Stimulated activated memory B cell treated with anti-CD40 and anti-IgM and Interleukin-4, amounts not matched to agents 10 μg/mL and 1 μg/mL and 100 μg/mL, for 72 hours (primary cell): Measurements from ENCODE around the gene LCA5L.
A peak's percentile ranks its signal among the peaks of the same experiment; 100 is the strongest.

ENCODE experiments used
- ATAC-seq: fragments of 150-1000 bp; cut with Tn5 transposase; 2 replicates; pipeline ENCODE4 v1.10.0; 2021
- H3K27ac Mint-ChIP-seq: one replicate; pipeline ENCODE4 v1.8.0; 2022; ENCODE audit warnings: mild to moderate bottlenecking, mixed read lengths
- H3K27me3 Mint-ChIP-seq: one replicate; pipeline ENCODE4 v1.8.0; 2022; ENCODE audit warnings: mixed read lengths
- H3K36me3 Mint-ChIP-seq: one replicate; pipeline ENCODE4 v1.8.0; 2022; ENCODE audit warnings: mixed read lengths
- H3K4me1 Mint-ChIP-seq: one replicate; pipeline ENCODE4 v1.8.0; 2022; ENCODE audit warnings: mixed read lengths
- H3K4me3 Mint-ChIP-seq: one replicate; pipeline ENCODE4 v1.8.0; 2022; ENCODE audit warnings: mild to moderate bottlenecking, moderate library complexity, mixed read lengths
- H3K9me3 Mint-ChIP-seq: one replicate; pipeline ENCODE4 v1.8.0; 2022; ENCODE audit warnings: mixed read lengths

Gene LCA5L

GRCh38 chr21:39445321-39446269 lies at the start of gene LCA5L:
Gene LCA5L, minus strand, starts transcription at chr21:39445778. Its CDS starts 17,285 bp downstream, at chr21:39428493.
- Mint-ChIP-seq H3K9me3 (no peaks in the 10 kb centered on the region), H3K27ac (peak within 1 kb of the TSS; percentile 94), H3K4me1 (peaks cover 11% of the 10 kb centered on the region), H3K36me3 (no peaks in the 10 kb centered on the region), H3K4me3 (peak within 1 kb of the TSS; percentile 95), H3K27me3 (peaks cover 27% of the 10 kb centered on the region)
- peak; percentile 96 for ATAC-seq

- peaks cover 11% of the 10 kb centered on the region for H3K36me3 Mint-ChIP-seq
- no peak overlapping the region for H3K27ac Mint-ChIP-seq
- no peaks in the 10 kb centered on the region for H3K27me3 Mint-ChIP-seq
- H3K4me1 Mint-ChIP-seq, result no peaks in the 10 kb centered on the region
- no peak for ATAC-seq
- peaks cover 11% of the 10 kb centered on the region for H3K9me3 Mint-ChIP-seq
- no peak overlapping the region for H3K4me3 Mint-ChIP-seq
These were observed 43.9 kb upstream of the LCA5L start for GRCh38 chr21:39489380-39489924.

- Mint-ChIP-seq H3K36me3 (no peaks in the 10 kb centered on the region), H3K27ac (no peak overlapping the region), H3K27me3 (peaks cover 11% of the 10 kb centered on the region), H3K9me3 (no peaks in the 10 kb centered on the region), H3K4me3 (no peak overlapping the region), H3K4me1 (no peaks in the 10 kb centered on the region)
- ATAC-seq, result no peak
These were observed 39.2 kb upstream of the LCA5L start for GRCh38 chr21:39484711-39485276.

- Mint-ChIP-seq H3K27me3 (peaks cover 11% of the 10 kb centered on the region), H3K4me3 (no peak overlapping the region), H3K4me1 (no peaks in the 10 kb centered on the region), H3K27ac (no peak overlapping the region), H3K9me3 (no peaks in the 10 kb centered on the region), H3K36me3 (no peaks in the 10 kb centered on the region)
- no peak for ATAC-seq
These were observed 38.3 kb upstream of the LCA5L start for GRCh38 chr21:39483917-39484316.

GRCh38 chr21:39481886-39482285 lies 36.3 kb upstream of the LCA5L start:
- Mint-ChIP-seq H3K36me3 (no peaks in the 10 kb centered on the region), H3K9me3 (no peaks in the 10 kb centered on the region), H3K27ac (no peak overlapping the region), H3K27me3 (peaks cover 11% of the 10 kb centered on the region), H3K4me1 (no peaks in the 10 kb centered on the region), H3K4me3 (no peak overlapping the region)
- no peak for ATAC-seq

GRCh38 chr21:39480271-39480670 lies 34.7 kb upstream of the LCA5L start:
- Mint-ChIP-seq H3K36me3 (peaks cover 5% of the 10 kb centered on the region), H3K4me3 (no peak overlapping the region), H3K4me1 (no peaks in the 10 kb centered on the region), H3K27ac (no peak overlapping the region), H3K9me3 (no peaks in the 10 kb centered on the region), H3K27me3 (peaks cover 11% of the 10 kb centered on the region)
- no peak for ATAC-seq

GRCh38 chr21:39479814-39480182 lies 34.2 kb upstream of the LCA5L start:
- no peak for ATAC-seq
- no peak overlapping the region for H3K4me3 Mint-ChIP-seq

GRCh38 chr21:39479164-39479813 lies 33.7 kb upstream of the LCA5L start:
- H3K27ac Mint-ChIP-seq, result no peak overlapping the region
- H3K36me3 Mint-ChIP-seq, result peaks cover 5% of the 10 kb centered on the region
- no peak for ATAC-seq
- peaks cover 11% of the 10 kb centered on the region for H3K27me3 Mint-ChIP-seq
- H3K4me3 Mint-ChIP-seq, result no peak overlapping the region
- H3K4me1 Mint-ChIP-seq, result no peaks in the 10 kb centered on the region
- no peaks in the 10 kb centered on the region for H3K9me3 Mint-ChIP-seq

More at GRCh38 chr21:39479814-39480182, 34.2 kb upstream of the LCA5L start:
- Mint-ChIP-seq H3K36me3 (peaks cover 5% of the 10 kb centered on the region), H3K27ac (no peak overlapping the region), H3K27me3 (peaks cover 11% of the 10 kb centered on the region), H3K4me1 (no peaks in the 10 kb centered on the region), H3K9me3 (no peaks in the 10 kb centered on the region)

GRCh38 chr21:39474611-39475010 lies 29.0 kb upstream of the LCA5L start:
- H3K27me3 Mint-ChIP-seq, result peaks cover 9% of the 10 kb centered on the region

GRCh38 chr21:39472786-39473185 lies 27.2 kb upstream of the LCA5L start:
- ATAC-seq, result no peak
- Mint-ChIP-seq H3K4me1 (no peaks in the 10 kb centered on the region), H3K27me3 (peaks cover 9% of the 10 kb centered on the region), H3K36me3 (peaks cover 5% of the 10 kb centered on the region), H3K4me3 (no peak overlapping the region), H3K9me3 (peaks cover 3% of the 10 kb centered on the region), H3K27ac (no peak overlapping the region)

More at GRCh38 chr21:39474611-39475010, 29.0 kb upstream of the LCA5L start:
- H3K27ac Mint-ChIP-seq, result no peak overlapping the region
- peaks cover 3% of the 10 kb centered on the region for H3K9me3 Mint-ChIP-seq
- no peaks in the 10 kb centered on the region for H3K4me1 Mint-ChIP-seq
- no peak for ATAC-seq
- H3K36me3 Mint-ChIP-seq, result peaks cover 5% of the 10 kb centered on the region
- no peak overlapping the region for H3K4me3 Mint-ChIP-seq

GRCh38 chr21:39471598-39471997 lies 26.0 kb upstream of the LCA5L start:
- Mint-ChIP-seq H3K27ac (no peak overlapping the region), H3K9me3 (peaks cover 3% of the 10 kb centered on the region), H3K36me3 (peaks cover 6% of the 10 kb centered on the region), H3K4me3 (no peak overlapping the region), H3K27me3 (peaks cover 9% of the 10 kb centered on the region), H3K4me1 (no peaks in the 10 kb centered on the region)
- ATAC-seq, result no peak

- peaks cover 5% of the 10 kb centered on the region for H3K9me3 Mint-ChIP-seq
- H3K36me3 Mint-ChIP-seq, result peaks cover 10% of the 10 kb centered on the region
- peaks cover 9% of the 10 kb centered on the region for H3K27me3 Mint-ChIP-seq
- H3K4me3 Mint-ChIP-seq, result no peak overlapping the region
- H3K4me1 Mint-ChIP-seq, result no peaks in the 10 kb centered on the region
- H3K27ac Mint-ChIP-seq, result no peak overlapping the region
- no peak for ATAC-seq
These were observed 23.0 kb upstream of the LCA5L start for GRCh38 chr21:39468559-39468958.

GRCh38 chr21:39467746-39468145 lies 22.2 kb upstream of the LCA5L start:
- H3K27ac Mint-ChIP-seq, result no peak overlapping the region
- no peak overlapping the region for H3K4me3 Mint-ChIP-seq
- H3K27me3 Mint-ChIP-seq, result peaks cover 9% of the 10 kb centered on the region
- ATAC-seq, result no peak
- no peaks in the 10 kb centered on the region for H3K4me1 Mint-ChIP-seq
- peaks cover 10% of the 10 kb centered on the region for H3K36me3 Mint-ChIP-seq
- H3K9me3 Mint-ChIP-seq, result peaks cover 5% of the 10 kb centered on the region

- Mint-ChIP-seq H3K36me3 (peaks cover 10% of the 10 kb centered on the region), H3K9me3 (peaks cover 5% of the 10 kb centered on the region), H3K27me3 (peaks cover 9% of the 10 kb centered on the region), H3K4me1 (no peaks in the 10 kb centered on the region), H3K4me3 (no peak overlapping the region), H3K27ac (no peak overlapping the region)
- ATAC-seq, result no peak
These were observed 21.0 kb upstream of the LCA5L start for GRCh38 chr21:39466584-39466983.

GRCh38 chr21:39463308-39463707 lies 17.7 kb upstream of the LCA5L start:
- H3K4me3 Mint-ChIP-seq, result no peak overlapping the region
- H3K4me1 Mint-ChIP-seq, result no peaks in the 10 kb centered on the region
- no peak overlapping the region for H3K27ac Mint-ChIP-seq
- ATAC-seq, result no peak
- peaks cover 3% of the 10 kb centered on the region for H3K9me3 Mint-ChIP-seq
- H3K27me3 Mint-ChIP-seq, result no peaks in the 10 kb centered on the region
- H3K36me3 Mint-ChIP-seq, result peaks cover 10% of the 10 kb centered on the region
